Fibroblast of lung (primary cell): ENCODE results near the gene ZDHHC22. TPM values are rescaled to one million over a fixed set of nuclear protein-coding genes. Genes with fewer than 3 reads are reported as not detected.

Experiments
- DNase-seq, 2 donors: peaks; one replicate each; pipeline versions ENCODE4 v3.0.0 to v3.0.0-alpha.2; 2010; ENCODE audit warnings: low read depth in 2 of 2
- H2AFZ ChIP-seq: 2 replicates; pipeline ENCODE4 v1.5.1; 2012; ENCODE audit warnings: low read length, control low read depth, inconsistent platforms
- H3K27ac ChIP-seq: 2 replicates; pipeline ENCODE4 v1.5.1; 2011; ENCODE audit warnings: low read length, control low read depth; ENCODE audit not compliant: insufficient read depth
- H3K27me3 ChIP-seq: 2 replicates; pipeline ENCODE4 v1.5.1; 2011; ENCODE audit warnings: mild to moderate bottlenecking, low read length; ENCODE audit not compliant: control insufficient read depth, insufficient read depth
- H3K36me3 ChIP-seq: 2 replicates; pipeline ENCODE4 v1.5.1; 2011; ENCODE audit warnings: low read length; ENCODE audit not compliant: control insufficient read depth, insufficient read depth
- H3K4me1 ChIP-seq: 2 replicates; pipeline ENCODE4 v1.5.1; 2011; ENCODE audit warnings: low read length; ENCODE audit not compliant: control insufficient read depth, insufficient read depth; ENCODE audit errors: extremely low read depth
- H3K4me2 ChIP-seq: 2 replicates; pipeline ENCODE4 v1.5.1; 2011; ENCODE audit warnings: low read length, control low read depth; ENCODE audit not compliant: insufficient read depth; ENCODE audit errors: extremely low read depth
- H3K4me3 ChIP-seq, 4 experiments: fragments of 200-600 bp in 1 of 4; sonication (generic) in 1 of 4; replicated peaks in 1 of 4; 2 replicates each; pipeline ENCODE4 v1.5.1; 2011 to 2016; ENCODE audit warnings: low read length in 4 of 4, low read depth in 3 of 4, mild to moderate bottlenecking in 3 of 4, control low read depth in 2 of 4, inconsistent platforms in 1 of 4, mixed read lengths in 1 of 4; ENCODE audit not compliant: insufficient read depth in 1 of 4; ENCODE audit errors: control extremely low read depth in 1 of 4
- H3K79me2 ChIP-seq: 2 replicates; pipeline ENCODE4 v1.5.1; 2012; ENCODE audit warnings: mild to moderate bottlenecking, low read length, inconsistent platforms; ENCODE audit not compliant: control insufficient read depth, insufficient read depth
- H3K9ac ChIP-seq: 2 replicates; pipeline ENCODE4 v1.5.1; 2011; ENCODE audit warnings: mild to moderate bottlenecking, low read length, control low read depth; ENCODE audit not compliant: insufficient read depth
- H3K9me3 ChIP-seq: 2 replicates; pipeline ENCODE4 v1.5.1; 2012; ENCODE audit warnings: low read depth, low read length; ENCODE audit not compliant: control insufficient read depth, insufficient read depth
- H4K20me1 ChIP-seq: 2 replicates; pipeline ENCODE4 v1.5.1; 2011; ENCODE audit warnings: low read length; ENCODE audit not compliant: control insufficient read depth, insufficient read depth; ENCODE audit errors: extremely low read depth
- CTCF ChIP-seq, 2 donors: IDR thresholded peaks in 1 of 2; conservative IDR thresholded peaks in 1 of 2; 1 replicate in 1 of 2; 2 replicates in 1 of 2; pipeline ENCODE4 v1.5.1; 2011 to 2012; ENCODE audit warnings: low read length in 2 of 2, control low read depth in 1 of 2, inconsistent platforms in 1 of 2, low read depth in 1 of 2, mild to moderate bottlenecking in 1 of 2
- EZH2 ChIP-seq: IDR thresholded peaks from 2 replicates; pipeline ENCODE4 v1.5.1; 2012; ENCODE audit warnings: low read length, control low read depth, mild to moderate bottlenecking; ENCODE audit errors: missing control alignments
- polyA plus RNA-seq, 2 donors: library from polyadenylated mRNA; depleted of rRNA in 1 of 2; stranded (reverse) in 1 of 2; unstranded in 1 of 2; fragments of >200 nt; gene quantifications; 2 replicates each; pipeline ENCODE4 v1.2.1, GENCODE V29; 2011 to 2012; ENCODE audit warnings: missing spikeins in 1 of 2
- total RNA-seq: library from RNA; depleted of rRNA; stranded (reverse); fragments of >200 nt; gene quantifications from 2 replicates; pipeline ENCODE4 v1.2.1, GENCODE V29; 2014

ZDHHC22 gene
- total and polyA plus RNA-seq, 2 donors (not counting 1 experiment from before 2014, with no cell fraction given) = not detected

- Histone ChIP-seq H3K4me2 (no peak overlapping the region), H3K36me3 (peaks cover 5% of the 10 kb centered on the region), H3K4me1 (no peaks in the 10 kb centered on the region), H2AFZ (no peak overlapping the region), H3K27ac (no peak overlapping the region), H3K9me3 (no peaks in the 10 kb centered on the region), H3K27me3 (no peaks in the 10 kb centered on the region), H3K9ac (no peak overlapping the region), H3K79me2 (no peaks in the 10 kb centered on the region), H3K4me3 (no peak overlapping the region), H4K20me1 (no peaks in the 10 kb centered on the region)
- DNase-seq = peak in 1 of 2 donors; percentile 50
- TF ChIP-seq EZH2 = no peak
- TF ChIP-seq CTCF (conservative IDR thresholded peaks at IDR 0.05 in 1 of 2, IDR thresholded peaks at IDR 0.05 in 1 of 2; ENCODE audit: low read depth in 1 of 2, low read length in 2 of 2) = no peak
These were observed 30.6 kb downstream of the ZDHHC22 start for GRCh38 chr14:77111021-77111420.

GRCh38 chr14:77110286-77110685 is 31.3 kb downstream of the ZDHHC22 start:
- Histone ChIP-seq H3K4me3 (no peak overlapping the region), H4K20me1 (no peaks in the 10 kb centered on the region), H2AFZ (no peak overlapping the region), H3K27ac (no peak overlapping the region), H3K27me3 (no peaks in the 10 kb centered on the region), H3K4me2 (no peak overlapping the region), H3K79me2 (no peaks in the 10 kb centered on the region), H3K9ac (no peak overlapping the region), H3K36me3 (peaks cover 5% of the 10 kb centered on the region), H3K9me3 (no peaks in the 10 kb centered on the region), H3K4me1 (no peaks in the 10 kb centered on the region)
- DNase-seq = no peak
- TF ChIP-seq EZH2 (no peak), CTCF (conservative IDR thresholded peaks at IDR 0.05 in 1 of 2, IDR thresholded peaks at IDR 0.05 in 1 of 2; ENCODE audit: low read depth in 1 of 2, low read length in 2 of 2) (no peak)

GRCh38 chr14:77109656-77110055 is 31.9 kb downstream of the ZDHHC22 start:
- TF ChIP-seq CTCF (conservative IDR thresholded peaks at IDR 0.05 in 1 of 2, IDR thresholded peaks at IDR 0.05 in 1 of 2; ENCODE audit: low read depth in 1 of 2, low read length in 2 of 2) = no peak
- TF ChIP-seq EZH2 = no peak

More at GRCh38 chr14:77109656-77110055, 31.9 kb downstream of the ZDHHC22 start:
- Histone ChIP-seq H3K4me3 (no peak overlapping the region), H3K27ac (no peak overlapping the region), H3K4me1 (no peaks in the 10 kb centered on the region), H3K27me3 (no peaks in the 10 kb centered on the region), H3K9ac (no peak overlapping the region), H4K20me1 (no peaks in the 10 kb centered on the region), H3K4me2 (no peak overlapping the region), H3K79me2 (no peaks in the 10 kb centered on the region), H3K36me3 (peaks cover 5% of the 10 kb centered on the region), H3K9me3 (no peaks in the 10 kb centered on the region), H2AFZ (no peak overlapping the region)
- DNase-seq = no peak
